ENCODE measurements around the gene WDR26.

DNA sequence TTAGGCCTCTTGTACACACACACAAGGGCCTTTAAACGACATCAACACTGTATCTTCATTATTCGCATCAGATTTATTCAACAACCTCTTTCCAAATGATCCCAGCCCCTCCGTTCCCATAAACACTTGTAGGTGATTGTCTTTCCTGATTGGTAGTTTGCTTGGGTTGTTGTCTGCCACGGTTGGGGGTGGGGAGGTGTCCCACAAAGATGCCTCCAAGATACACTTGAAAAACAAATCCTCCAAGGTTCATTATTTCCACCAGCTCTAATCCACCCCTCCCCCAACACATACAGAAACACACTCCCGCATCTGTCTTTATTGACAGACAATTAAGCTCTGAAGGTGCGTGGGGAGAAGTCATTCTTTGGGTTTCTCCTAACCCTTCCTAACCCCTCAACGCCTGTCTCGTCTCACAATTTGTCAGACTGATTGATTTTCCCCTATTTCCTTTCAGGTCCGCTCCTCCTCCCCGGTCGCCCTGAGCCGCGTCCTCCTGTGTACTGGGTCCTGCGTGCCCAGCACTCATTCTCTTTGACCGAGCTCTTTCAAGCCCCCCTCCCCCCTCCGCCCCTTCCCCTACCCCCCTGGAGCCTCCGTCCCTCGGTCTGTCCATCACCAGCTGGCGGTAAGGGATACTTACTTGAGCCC, 1.4 kb downstream of the WDR26 start:
- TF ChIP-seq, protein P1, sequence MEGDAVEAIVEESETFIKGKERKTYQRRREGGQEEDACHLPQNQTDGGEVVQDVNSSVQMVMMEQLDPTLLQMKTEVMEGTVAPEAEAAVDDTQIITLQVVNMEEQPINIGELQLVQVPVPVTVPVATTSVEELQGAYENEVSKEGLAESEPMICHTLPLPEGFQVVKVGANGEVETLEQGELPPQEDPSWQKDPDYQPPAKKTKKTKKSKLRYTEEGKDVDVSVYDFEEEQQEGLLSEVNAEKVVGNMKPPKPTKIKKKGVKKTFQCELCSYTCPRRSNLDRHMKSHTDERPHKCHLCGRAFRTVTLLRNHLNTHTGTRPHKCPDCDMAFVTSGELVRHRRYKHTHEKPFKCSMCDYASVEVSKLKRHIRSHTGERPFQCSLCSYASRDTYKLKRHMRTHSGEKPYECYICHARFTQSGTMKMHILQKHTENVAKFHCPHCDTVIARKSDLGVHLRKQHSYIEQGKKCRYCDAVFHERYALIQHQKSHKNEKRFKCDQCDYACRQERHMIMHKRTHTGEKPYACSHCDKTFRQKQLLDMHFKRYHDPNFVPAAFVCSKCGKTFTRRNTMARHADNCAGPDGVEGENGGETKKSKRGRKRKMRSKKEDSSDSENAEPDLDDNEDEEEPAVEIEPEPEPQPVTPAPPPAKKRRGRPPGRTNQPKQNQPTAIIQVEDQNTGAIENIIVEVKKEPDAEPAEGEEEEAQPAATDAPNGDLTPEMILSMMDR (IDR thresholded peaks at IDR 0.05; ENCODE audit: borderline replicate concordance, extremely low read depth, low read length, poor library complexity, severe bottlenecking) = no peak
- TF ChIP-seq EZH2 (IDR thresholded peaks at IDR 0.05; ENCODE audit: borderline replicate concordance, low read depth, low read length, severe bottlenecking) = no peak
